ENCODE results near the gene HAND2.

The HAND2 gene

DNA sequence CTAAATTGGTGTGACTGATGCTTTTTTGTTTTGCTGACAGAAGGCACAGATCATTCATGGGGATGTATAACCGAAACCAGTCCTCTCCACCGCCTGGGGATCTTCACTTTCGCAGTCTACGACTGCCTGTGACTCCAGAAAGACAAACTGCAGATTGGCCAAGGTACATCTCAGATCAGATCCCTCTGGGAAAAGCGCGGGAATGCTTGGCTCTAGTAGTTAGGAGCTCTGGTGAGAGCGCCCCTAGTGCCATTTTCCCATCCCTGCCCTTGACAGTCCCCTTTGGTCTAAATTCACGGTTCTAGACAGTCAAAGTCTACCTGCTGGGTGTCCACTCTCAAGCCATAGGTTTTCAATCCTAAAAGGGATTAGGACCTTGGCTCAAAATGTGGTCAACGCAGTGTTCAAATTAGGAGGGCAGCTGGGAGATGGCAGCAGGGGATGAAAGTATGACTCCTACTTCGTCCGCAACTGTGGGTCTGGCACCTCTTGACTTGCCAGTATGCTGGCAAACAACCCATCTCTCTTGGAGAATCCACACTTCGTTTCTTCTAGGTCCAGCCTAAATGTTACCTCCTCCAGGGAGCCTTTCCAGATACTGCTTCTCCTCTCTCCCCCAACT is 6.9 kb upstream of the HAND2 start:
- no peak for DNase-seq (ENCODE audit: low read depth in 2 of 3, low spot score in 1 of 3)

DNA sequence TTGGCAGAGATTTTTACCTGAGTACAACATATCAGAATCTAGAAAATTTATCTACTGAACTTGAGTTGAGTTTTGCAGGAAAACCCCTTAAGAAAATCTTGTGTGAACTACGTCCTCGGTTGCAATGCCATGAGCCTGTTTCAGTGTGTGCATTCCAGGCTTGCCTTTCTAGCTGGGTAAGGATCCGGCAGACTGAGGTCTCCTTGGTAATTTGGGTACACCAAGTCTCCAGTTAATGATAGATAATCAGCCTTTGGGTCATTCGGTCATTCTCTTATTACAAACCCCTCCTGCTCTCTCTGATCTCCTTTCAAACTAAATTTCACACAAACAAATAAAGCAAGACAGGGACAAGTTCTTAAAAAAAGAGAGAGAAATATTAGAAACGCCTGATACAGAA is 5.9 kb upstream of the HAND2 start:
- no peak for DNase-seq (ENCODE audit: low read depth in 2 of 3, low spot score in 1 of 3)

- DNase-seq (ENCODE audit: low read depth in 2 of 3, low spot score in 1 of 3), result no peak
Observed at GRCh38 chr4:173535165-173535902, 5.3 kb upstream of the HAND2 start.

DNA sequence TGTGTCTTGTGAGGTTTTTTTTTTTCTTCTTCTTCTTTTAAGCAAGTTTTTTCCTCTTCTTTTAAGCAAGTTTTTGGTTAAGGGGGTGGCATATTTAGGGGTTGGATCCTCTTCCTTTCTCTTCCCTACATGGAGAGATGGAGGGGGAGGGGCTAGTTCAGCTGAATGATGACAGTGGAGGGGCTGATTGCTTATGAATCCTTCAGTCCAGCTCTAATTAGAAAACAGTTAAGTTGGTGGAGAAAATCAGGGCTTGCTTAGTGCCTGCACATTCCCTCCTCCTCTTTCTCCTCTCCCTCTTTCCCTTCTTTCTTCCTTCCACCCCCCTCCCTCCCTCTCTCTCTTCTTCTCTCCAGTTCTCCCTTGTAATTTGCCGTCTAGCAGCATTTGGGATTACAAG is 4.4 kb upstream of the HAND2 start:
- DNase-seq (ENCODE audit: low read depth in 2 of 3, low spot score in 1 of 3), result no peak

GRCh38 chr4:173532725-173533511 is 2.9 kb upstream of the HAND2 start:
- DNase-seq (ENCODE audit: low read depth in 2 of 3, low spot score in 1 of 3), result no peak

- DNase-seq (ENCODE audit: low read depth in 2 of 3, low spot score in 1 of 3), result no peak
Observed at GRCh38 chr4:173531086-173531965, 1.3 kb upstream of the HAND2 start.

DNA sequence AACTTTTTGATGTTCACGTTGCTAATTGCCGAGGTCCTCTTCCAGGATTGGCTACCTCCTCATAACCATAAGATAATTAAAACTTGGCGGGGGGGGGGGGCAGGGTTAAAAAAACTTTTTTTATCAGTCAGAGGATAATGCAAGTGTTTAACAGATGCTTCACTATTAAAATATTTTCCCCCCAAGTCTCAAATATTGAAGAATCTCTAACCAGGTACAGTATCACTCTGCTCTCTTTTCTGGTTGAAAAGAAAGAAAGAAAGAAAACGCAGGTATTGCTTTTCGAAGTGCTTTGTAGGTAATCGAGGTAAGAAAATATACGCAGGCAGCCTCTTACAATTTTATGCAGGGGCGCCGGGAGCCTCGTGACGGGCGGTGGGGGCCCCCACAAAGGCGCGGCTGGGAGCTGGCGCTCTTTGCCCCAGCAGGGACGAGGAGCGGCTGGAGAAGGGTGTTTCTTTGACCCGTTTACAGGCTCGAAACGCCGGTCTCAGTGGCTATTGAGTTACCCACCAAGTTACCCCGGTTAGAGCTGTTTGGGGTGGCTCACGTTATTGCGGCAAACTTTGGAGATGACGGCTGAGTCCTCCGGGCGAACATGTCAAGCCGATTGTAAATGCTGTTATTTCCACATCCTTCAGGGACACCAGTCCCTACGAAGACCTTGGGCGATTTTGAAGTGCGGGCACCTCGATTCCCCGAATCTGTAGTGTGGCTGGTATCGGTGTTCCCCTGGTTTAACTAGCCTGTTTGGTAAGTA is 477 bp upstream of the HAND2 start:
- DNase-seq (ENCODE audit: low read depth in 2 of 3, low spot score in 1 of 3), result no peak

DNA sequence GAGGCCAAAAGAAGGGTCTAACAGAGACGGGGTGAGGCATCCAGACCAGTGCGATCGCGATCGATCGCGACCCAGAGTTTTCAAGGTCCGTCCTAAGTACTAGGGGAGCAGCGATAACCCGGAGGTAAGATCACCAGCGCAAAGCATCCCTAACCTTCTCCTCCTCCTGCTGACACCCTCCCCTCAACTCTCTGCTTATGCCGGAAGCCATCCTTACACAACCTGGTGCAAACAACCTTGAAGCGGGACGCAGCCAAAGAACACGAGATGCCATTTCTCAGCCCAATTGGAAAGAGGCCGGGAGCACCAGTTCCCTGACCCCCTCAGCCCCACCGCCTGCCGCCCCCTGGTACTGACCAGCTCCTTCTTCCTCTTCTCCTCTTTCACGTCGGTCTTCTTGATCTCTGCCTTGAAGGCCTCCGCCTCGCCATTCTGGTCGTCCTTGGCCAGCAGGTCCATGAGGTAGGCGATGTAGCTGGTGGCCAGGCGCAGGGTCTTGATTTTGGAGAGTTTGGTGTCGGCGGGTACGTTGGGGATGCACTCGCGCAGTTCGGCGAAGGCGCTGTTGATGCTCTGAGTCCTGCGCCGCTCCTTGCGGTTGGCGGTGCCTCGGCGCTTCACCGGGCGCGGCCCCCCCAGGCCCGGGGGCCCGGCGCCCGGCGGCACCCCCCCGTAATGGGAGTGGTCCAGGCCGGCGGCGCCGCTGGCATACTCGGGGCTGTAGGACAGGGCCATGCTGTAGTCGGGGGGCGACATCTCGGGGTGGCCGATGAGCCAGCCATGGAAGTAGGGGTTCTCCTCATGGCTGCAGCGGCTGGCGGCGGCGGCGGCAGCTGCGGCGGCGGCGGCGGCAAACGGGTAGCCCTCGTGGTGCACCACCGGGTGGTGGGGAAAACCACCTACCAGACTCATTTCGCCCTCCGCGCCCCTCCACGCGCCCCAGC is 1.4 kb downstream of the HAND2 start:
- no peak for DNase-seq (ENCODE audit: low read depth in 2 of 3, low spot score in 1 of 3)

- DNase-seq (ENCODE audit: low read depth in 2 of 3, low spot score in 1 of 3), result no peak
Observed at GRCh38 chr4:173527103-173527891, 2.7 kb downstream of the HAND2 start.

DNA sequence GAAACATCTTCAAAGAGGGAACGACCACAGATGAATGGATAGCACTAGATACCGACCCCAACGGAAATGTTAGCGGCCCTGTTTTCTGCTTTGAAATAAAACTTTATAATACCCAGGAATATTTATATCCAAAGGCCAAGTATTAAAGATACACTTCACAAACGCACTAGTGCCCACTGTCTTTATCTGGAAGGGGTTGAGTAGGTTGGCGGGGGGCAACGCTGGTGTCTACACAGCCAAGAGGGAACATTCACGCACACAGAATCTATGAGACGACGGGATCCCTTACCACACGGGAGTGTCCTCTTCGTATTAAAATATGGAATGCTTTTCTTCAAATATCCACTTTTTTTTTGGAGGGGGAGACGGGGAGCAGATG is 3.3 kb downstream of the HAND2 start:
- no peak for DNase-seq (ENCODE audit: low read depth in 2 of 3, low spot score in 1 of 3)

DNA sequence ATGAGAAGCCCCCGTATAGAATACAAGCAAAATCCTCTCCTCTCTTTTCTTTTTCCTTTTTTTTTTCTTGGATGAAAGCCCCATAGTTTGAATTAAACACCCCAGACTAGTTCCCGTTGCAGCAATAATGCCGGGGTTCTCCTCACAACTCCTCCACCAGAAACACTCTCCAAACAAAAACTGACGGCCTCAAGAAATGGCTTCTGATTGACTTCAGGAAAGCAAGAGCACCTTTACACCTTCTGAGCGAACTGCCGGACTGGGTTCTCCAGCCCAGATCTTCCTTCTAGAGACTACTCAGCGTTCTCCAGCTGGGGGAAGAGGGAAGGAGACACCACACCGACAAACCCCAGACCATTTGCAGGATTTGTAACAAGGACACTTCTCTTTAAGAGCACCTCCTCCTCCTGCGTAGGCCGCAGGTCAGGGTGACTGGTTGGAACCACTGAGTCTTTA is 4.0 kb downstream of the HAND2 start:
- no peak for DNase-seq (ENCODE audit: low read depth in 2 of 3, low spot score in 1 of 3)

DNA sequence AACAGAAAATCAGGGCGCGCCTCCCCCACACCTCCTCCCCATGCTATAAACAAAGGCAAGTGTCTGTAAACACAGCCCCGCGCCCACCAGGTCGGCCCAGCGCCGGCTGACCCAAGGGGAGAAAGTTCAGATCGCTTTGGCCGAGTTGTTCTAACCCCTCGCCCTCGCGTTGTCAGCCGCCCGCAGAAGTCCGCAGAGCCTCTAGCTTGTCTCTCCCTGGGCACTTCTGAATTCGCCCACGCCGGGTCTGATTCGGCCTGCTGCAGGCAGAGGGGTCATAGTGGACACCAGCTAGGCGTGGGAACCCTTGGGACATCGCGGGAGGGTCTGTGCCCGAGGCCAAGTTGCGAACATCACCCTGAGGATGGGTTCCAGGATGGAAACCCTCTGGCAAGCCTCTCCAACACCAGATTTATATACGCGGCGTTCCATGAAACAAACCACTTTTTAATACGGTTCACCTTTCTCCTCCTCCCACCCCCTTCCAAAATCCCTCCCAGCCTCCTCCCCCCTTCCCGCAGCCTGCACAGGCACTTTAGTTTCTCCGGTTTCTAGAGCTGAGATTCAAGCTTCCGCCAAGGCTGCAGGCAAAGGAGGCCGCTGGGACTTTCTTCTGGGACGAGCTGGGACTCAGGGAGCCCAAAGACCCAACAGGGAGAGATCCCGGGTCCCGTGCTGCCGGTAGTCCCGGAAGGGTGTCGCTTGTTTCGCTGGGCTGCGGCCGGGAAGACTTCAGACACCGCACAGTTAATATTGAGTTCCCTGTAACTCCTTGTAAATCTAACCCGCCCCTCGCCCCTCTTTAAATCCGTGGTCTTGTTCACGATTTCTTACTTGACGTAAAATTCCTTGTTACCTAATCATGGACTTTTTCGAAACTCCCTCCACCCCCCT is 4.7 kb downstream of the HAND2 start:
- DNase-seq (ENCODE audit: low read depth in 2 of 3, low spot score in 1 of 3), result no peak

GRCh38 chr4:173524218-173525117 is 5.6 kb downstream of the HAND2 start:
- DNase-seq (ENCODE audit: low read depth in 2 of 3, low spot score in 1 of 3), result no peak

DNA sequence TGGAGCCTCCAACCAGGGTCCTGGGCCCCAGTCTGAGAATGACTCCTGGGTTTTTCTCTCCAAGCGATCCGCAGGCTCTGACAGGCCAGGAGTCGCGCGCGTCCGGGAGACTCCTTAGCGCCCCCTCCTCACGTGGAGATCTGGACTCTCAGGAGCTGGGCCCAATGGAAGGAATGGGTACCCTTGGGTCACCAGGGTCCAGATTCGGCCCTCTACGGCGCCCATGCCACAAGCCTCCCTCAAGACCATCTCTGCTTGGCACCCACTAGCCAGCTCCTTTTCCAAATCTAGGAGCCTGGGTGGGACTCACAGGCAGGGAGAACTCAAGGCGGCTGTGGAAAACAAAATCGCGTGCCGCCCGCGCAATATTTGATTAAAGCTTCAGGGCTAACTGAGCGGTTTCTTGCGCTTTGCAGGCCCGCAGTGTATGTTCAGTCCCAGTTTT is 7.1 kb downstream of the HAND2 start:
- DNase-seq (ENCODE audit: low read depth in 2 of 3, low spot score in 1 of 3), result no peak

DNA sequence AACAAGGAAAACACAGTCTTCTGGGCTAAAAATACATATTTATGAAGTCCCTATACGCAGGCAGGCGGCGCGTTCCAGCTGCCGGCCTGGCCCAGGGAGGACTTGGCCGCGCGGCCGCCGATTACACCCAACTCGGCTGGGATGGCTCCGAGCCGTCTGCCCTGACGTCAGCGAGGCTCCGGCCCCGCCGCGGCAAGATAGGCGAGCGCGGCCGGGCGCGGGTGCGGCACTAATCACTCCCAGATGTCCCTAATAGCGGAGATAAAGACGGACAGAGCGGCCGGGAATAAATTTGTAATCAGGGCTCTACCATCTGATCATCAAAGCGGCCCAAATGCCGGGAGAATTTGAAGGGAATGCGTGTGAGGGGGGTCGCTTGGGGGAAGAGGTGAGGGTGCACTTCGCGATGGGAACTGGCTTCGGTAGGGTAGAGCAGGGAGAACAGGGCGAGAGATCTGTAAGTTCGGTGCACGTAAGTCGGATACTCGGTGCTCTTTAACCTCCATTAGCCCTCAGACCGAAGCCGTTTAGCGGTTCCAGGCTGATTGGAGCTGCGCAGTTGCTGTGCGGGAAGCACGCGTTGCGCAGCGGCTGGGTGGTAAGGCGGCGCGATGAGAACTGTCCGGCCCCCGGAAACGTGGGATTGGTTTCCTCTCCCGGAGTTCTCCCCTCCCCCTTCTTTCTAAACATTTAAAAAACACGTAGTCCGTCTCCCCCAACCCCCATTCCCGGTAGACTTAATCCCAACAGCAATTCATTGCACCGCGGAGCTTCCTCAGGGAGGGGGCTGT is 7.7 kb downstream of the HAND2 start:
- DNase-seq (ENCODE audit: low read depth in 2 of 3, low spot score in 1 of 3), result no peak
